HepG2 (cell line): ENCODE data around the gene PRKAG1. TPM values are rescaled to one million over a fixed set of nuclear protein-coding genes. Genes with fewer than 3 reads are reported as not detected.

Experiments
- ERF ChIP-seq: IDR thresholded peaks from 2 replicates; pipeline ENCODE4 v1.6.1; 2018; ENCODE audit warnings: missing biosample characterization, missing genetic modification reagents
- FOXA1 ChIP-seq, 2 experiments: fragments of 450-650 bp in 1 of 2; sonication (generic) in 1 of 2; formaldehyde crosslinking in 1 of 2; IDR thresholded peaks; 2 replicates each; pipeline versions ENCODE4 v1.4.0 to v1.6.1; 2016 to 2020; ENCODE audit warnings: missing genetic modification reagents in 1 of 2
- RBM39 ChIP-seq: fragments of 200-400 bp; formaldehyde crosslinking; IDR thresholded peaks from one replicate; pipeline ENCODE4 v1.6.1; 2018; ENCODE audit warnings: antibody characterized with exemption, mild to moderate bottlenecking, low read depth, low read length; ENCODE audit not compliant: poor library complexity, severe bottlenecking
- REXO4 ChIP-seq: sonication (generic); formaldehyde crosslinking; IDR thresholded peaks from 2 replicates; pipeline ENCODE4 v1.8.0; 2022; ENCODE audit warnings: missing genetic modification reagents, mild to moderate bottlenecking, borderline replicate concordance
- RFXANK ChIP-seq: IDR thresholded peaks from 2 replicates; pipeline ENCODE4 v1.6.1; 2016
- TBX2 ChIP-seq: sonication (generic); formaldehyde crosslinking; IDR thresholded peaks from 2 replicates; pipeline ENCODE4 v1.5.0; 2020; ENCODE audit warnings: missing genetic modification reagents, mild to moderate bottlenecking, borderline replicate concordance
- YEATS4 ChIP-seq: sonication (generic); formaldehyde crosslinking; IDR thresholded peaks from 2 replicates; pipeline ENCODE4 v1.4.0; 2020; ENCODE audit warnings: missing genetic modification reagents, borderline replicate concordance
- ZFP37 ChIP-seq: sonication (generic); formaldehyde crosslinking; IDR thresholded peaks from 2 replicates; pipeline ENCODE4 v1.4.0; 2020; ENCODE audit warnings: missing genetic modification reagents, borderline replicate concordance
- ZFP41 ChIP-seq: sonication (generic); formaldehyde crosslinking; IDR thresholded peaks from 2 replicates; pipeline ENCODE4 v1.4.0; 2020; ENCODE audit warnings: mild to moderate bottlenecking, missing genetic modification reagents, borderline replicate concordance
- ZFYVE20 ChIP-seq: sonication (generic); formaldehyde crosslinking; IDR thresholded peaks from 2 replicates; pipeline ENCODE4 v1.8.0; 2023; ENCODE audit warnings: low read depth, mild to moderate bottlenecking, moderate library complexity, missing genetic modification reagents, borderline replicate concordance
- ZNF34 ChIP-seq: sonication (generic); formaldehyde crosslinking; IDR thresholded peaks from 2 replicates; pipeline ENCODE4 v1.4.0; 2020; ENCODE audit warnings: mild to moderate bottlenecking, missing genetic modification reagents, borderline replicate concordance
- ZNF75D ChIP-seq: sonication (generic); formaldehyde crosslinking; IDR thresholded peaks from 2 replicates; pipeline ENCODE4 v1.8.1; 2023; ENCODE audit warnings: missing genetic modification reagents, mild to moderate bottlenecking, borderline replicate concordance
- polyA plus RNA-seq, 8 experiments: library from polyadenylated mRNA; depleted of rRNA in 3 of 8; stranded (reverse) in 7 of 8; unstranded in 1 of 8; fragments of >200 nt; fragmentation: Illumina TruSeq in 4 of 8; extraction: Trizol in 4 of 8; gene quantifications; 2 replicates each; pipeline versions ENCODE4 v1.2.1 to v1.2.3, GENCODE V29; 2011 to 2016; ENCODE audit warnings: low read depth in 4 of 8, missing spikeins in 1 of 8, mixed read lengths in 1 of 8; ENCODE audit not compliant: insufficient read depth in 1 of 8
- total RNA-seq, 5 experiments: library from RNA; depleted of rRNA; stranded (reverse); fragments of >200 nt; fragmentation: Illumina TruSeq; extraction: Trizol; gene quantifications; 2 replicates each; pipeline ENCODE4 v1.2.3, GENCODE V29; 2016; ENCODE audit warnings: low read depth in 1 of 5
- TF ChIP-seq, protein P1 (sequence below): sonication (generic); formaldehyde crosslinking; conservative IDR thresholded peaks from 2 replicates; pipeline ENCODE4 v1.5.0; 2020; ENCODE audit warnings: missing genetic modification reagents
- TF ChIP-seq, protein P2 (sequence below): sonication (generic); formaldehyde crosslinking; IDR thresholded peaks from 2 replicates; pipeline ENCODE4 v1.5.0; 2020; ENCODE audit warnings: mild to moderate bottlenecking, missing genetic modification reagents
- TF ChIP-seq, protein P3 (sequence below): sonication (generic); formaldehyde crosslinking; IDR thresholded peaks from 2 replicates; pipeline ENCODE4 v1.4.0; 2020; ENCODE audit warnings: mild to moderate bottlenecking, missing genetic modification reagents
- TF ChIP-seq, protein P4 (sequence below): sonication (generic); formaldehyde crosslinking; IDR thresholded peaks from 2 replicates; pipeline ENCODE4 v1.4.0; 2020; ENCODE audit warnings: missing genetic modification reagents
- TF ChIP-seq, protein P5 (sequence below): sonication (generic); formaldehyde crosslinking; IDR thresholded peaks from 2 replicates; pipeline ENCODE4 v1.5.1; 2020; ENCODE audit warnings: mild to moderate bottlenecking, missing genetic modification reagents, moderate library complexity
- TF ChIP-seq, protein P6 (sequence below): sonication (generic); formaldehyde crosslinking; IDR thresholded peaks from 2 replicates; pipeline ENCODE4 v1.4.0; 2020; ENCODE audit warnings: missing genetic modification reagents

The PRKAG1 gene
- total and polyA plus RNA-seq, 2 of the 13 experiments (the other 11 are each of a cell fraction or from before 2014, with no cell fraction given): 26.1 to 32.8 TPM

DNA sequence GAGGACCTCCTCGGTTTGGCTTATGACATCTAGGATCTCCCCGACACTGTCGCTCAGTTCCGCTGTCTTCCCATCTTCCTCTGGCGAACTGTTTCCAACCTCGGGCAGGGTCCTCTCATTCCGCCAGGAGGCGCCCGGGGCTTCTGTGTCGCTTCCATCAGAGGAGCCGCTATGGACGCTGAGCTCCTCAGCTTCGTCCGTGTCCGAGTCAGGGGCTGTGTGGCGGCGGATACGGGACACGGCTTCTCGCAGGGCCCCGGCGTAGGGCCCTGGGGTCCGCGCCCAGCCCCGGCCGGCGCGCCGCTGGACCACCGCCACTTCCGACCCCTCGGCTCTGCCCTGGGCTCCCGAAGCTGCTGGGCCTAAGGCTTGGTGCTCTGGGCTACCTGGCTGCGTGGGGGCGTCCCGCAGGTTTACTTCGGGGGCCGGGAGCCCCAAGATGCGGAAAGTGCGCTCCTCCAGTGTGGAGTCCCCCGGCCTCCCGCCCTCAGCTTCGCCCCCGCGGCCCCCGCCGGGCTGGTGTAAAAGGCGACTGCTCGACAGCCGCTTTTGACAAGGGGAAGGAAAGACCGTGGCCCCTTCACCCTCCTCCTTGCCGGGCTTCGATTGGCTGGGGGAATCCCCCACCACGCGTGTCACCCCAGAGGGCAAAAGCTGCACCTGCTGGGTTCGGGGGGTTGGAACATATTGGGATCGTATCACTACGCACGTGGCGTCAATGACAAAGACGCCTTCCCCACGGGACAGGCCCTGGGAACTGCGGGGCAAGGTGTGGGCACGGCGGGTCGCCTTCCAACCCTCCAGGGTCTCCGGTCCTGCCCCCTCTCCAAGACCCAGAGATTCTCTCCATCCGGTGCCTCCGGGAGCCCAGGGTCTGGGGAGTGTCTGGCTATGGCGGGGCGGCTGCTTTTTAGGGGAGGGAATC is 21.5 kb downstream of the PRKAG1 start (continued):
- TF ChIP-seq, protein P1, sequence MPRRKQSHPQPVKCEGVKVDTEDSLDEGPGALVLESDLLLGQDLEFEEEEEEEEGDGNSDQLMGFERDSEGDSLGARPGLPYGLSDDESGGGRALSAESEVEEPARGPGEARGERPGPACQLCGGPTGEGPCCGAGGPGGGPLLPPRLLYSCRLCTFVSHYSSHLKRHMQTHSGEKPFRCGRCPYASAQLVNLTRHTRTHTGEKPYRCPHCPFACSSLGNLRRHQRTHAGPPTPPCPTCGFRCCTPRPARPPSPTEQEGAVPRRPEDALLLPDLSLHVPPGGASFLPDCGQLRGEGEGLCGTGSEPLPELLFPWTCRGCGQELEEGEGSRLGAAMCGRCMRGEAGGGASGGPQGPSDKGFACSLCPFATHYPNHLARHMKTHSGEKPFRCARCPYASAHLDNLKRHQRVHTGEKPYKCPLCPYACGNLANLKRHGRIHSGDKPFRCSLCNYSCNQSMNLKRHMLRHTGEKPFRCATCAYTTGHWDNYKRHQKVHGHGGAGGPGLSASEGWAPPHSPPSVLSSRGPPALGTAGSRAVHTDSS (CRISPR knock-in tag): no peak
- no peak for TF ChIP-seq REXO4 (CRISPR knock-in tag)
- no peak for TF ChIP-seq ZFYVE20
- TF ChIP-seq YEATS4 (CRISPR knock-in tag): no peak; the same call in 1 of the 2 replicates
- TF ChIP-seq, protein P2, sequence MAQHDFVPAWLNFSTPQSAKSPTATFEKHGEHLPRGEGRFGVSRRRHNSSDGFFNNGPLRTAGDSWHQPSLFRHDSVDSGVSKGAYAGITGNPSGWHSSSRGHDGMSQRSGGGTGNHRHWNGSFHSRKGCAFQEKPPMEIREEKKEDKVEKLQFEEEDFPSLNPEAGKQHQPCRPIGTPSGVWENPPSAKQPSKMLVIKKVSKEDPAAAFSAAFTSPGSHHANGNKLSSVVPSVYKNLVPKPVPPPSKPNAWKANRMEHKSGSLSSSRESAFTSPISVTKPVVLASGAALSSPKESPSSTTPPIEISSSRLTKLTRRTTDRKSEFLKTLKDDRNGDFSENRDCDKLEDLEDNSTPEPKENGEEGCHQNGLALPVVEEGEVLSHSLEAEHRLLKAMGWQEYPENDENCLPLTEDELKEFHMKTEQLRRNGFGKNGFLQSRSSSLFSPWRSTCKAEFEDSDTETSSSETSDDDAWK: no peak
- TF ChIP-seq, protein P3, sequence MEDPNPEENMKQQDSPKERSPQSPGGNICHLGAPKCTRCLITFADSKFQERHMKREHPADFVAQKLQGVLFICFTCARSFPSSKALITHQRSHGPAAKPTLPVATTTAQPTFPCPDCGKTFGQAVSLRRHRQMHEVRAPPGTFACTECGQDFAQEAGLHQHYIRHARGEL (CRISPR knock-in tag): no peak
- TF ChIP-seq ZNF75D (CRISPR knock-in tag): no peak
- TF ChIP-seq, protein P4, sequence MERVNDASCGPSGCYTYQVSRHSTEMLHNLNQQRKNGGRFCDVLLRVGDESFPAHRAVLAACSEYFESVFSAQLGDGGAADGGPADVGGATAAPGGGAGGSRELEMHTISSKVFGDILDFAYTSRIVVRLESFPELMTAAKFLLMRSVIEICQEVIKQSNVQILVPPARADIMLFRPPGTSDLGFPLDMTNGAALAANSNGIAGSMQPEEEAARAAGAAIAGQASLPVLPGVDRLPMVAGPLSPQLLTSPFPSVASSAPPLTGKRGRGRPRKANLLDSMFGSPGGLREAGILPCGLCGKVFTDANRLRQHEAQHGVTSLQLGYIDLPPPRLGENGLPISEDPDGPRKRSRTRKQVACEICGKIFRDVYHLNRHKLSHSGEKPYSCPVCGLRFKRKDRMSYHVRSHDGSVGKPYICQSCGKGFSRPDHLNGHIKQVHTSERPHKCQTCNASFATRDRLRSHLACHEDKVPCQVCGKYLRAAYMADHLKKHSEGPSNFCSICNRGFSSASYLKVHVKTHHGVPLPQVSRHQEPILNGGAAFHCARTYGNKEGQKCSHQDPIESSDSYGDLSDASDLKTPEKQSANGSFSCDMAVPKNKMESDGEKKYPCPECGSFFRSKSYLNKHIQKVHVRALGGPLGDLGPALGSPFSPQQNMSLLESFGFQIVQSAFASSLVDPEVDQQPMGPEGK: peak; percentile 33; the same call in 1 of the 2 replicates
- TF ChIP-seq, protein P5, sequence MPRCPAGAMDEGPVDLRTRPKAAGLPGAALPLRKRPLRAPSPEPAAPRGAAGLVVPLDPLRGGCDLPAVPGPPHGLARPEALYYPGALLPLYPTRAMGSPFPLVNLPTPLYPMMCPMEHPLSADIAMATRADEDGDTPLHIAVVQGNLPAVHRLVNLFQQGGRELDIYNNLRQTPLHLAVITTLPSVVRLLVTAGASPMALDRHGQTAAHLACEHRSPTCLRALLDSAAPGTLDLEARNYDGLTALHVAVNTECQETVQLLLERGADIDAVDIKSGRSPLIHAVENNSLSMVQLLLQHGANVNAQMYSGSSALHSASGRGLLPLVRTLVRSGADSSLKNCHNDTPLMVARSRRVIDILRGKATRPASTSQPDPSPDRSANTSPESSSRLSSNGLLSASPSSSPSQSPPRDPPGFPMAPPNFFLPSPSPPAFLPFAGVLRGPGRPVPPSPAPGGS (CRISPR knock-in tag): no peak
- TF ChIP-seq RFXANK (CRISPR knock-in tag): no peak
- TF ChIP-seq, protein P6, sequence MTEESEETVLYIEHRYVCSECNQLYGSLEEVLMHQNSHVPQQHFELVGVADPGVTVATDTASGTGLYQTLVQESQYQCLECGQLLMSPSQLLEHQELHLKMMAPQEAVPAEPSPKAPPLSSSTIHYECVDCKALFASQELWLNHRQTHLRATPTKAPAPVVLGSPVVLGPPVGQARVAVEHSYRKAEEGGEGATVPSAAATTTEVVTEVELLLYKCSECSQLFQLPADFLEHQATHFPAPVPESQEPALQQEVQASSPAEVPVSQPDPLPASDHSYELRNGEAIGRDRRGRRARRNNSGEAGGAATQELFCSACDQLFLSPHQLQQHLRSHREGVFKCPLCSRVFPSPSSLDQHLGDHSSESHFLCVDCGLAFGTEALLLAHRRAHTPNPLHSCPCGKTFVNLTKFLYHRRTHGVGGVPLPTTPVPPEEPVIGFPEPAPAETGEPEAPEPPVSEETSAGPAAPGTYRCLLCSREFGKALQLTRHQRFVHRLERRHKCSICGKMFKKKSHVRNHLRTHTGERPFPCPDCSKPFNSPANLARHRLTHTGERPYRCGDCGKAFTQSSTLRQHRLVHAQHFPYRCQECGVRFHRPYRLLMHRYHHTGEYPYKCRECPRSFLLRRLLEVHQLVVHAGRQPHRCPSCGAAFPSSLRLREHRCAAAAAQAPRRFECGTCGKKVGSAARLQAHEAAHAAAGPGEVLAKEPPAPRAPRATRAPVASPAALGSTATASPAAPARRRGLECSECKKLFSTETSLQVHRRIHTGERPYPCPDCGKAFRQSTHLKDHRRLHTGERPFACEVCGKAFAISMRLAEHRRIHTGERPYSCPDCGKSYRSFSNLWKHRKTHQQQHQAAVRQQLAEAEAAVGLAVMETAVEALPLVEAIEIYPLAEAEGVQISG (CRISPR knock-in tag): no peak
- no peak for TF ChIP-seq TBX2
- TF ChIP-seq ZNF34 (CRISPR knock-in tag): no peak
- no peak for TF ChIP-seq FOXA1 (IDR thresholded peaks at IDR 0.05)
- TF ChIP-seq FOXA1 (CRISPR knock-in tag; IDR thresholded peaks at IDR 0.05): no peak
- TF ChIP-seq ERF (CRISPR knock-in tag): peak; percentile 41; the same call in 1 of the 2 replicates
- no peak for TF ChIP-seq RBM39
- no peak for TF ChIP-seq ZFP37 (CRISPR knock-in tag)
- TF ChIP-seq ZFP41 (CRISPR knock-in tag): no peak
